Peyer's patch (tissue), 4 donors: ENCODE data around the gene NBAS. TPM values are rescaled to one million over a fixed set of nuclear protein-coding genes. Genes with fewer than 3 reads are reported as not detected.

Source experiments
- DNase-seq, 3 donors: peaks; one replicate each; pipeline ENCODE4 v3.0.0-alpha.2; 2017 to 2019
- H3K27ac ChIP-seq, 4 donors: fragments of 200-600 bp; sonication (generic); one replicate each; pipeline ENCODE4 v1.5.1; 2016 to 2019
- H3K27me3 ChIP-seq, 2 donors: fragments of 200-600 bp; sonication (generic); one replicate each; pipeline ENCODE4 v1.5.1; 2019
- H3K36me3 ChIP-seq, 3 donors: fragments of 200-600 bp; sonication (generic); one replicate each; pipeline ENCODE4 v1.5.1; 2016 to 2019
- H3K4me1 ChIP-seq, 4 donors: fragments of 200-600 bp; sonication (generic); one replicate each; pipeline ENCODE4 v1.5.1; 2016 to 2019
- H3K4me3 ChIP-seq, 4 donors: fragments of 200-600 bp; sonication (generic); 1 replicate in 3 of 4; 2 replicates in 1 of 4; pipeline ENCODE4 v1.5.1; 2016 to 2019; ENCODE audit warnings: mild to moderate bottlenecking in 1 of 4
- H3K9me3 ChIP-seq, 4 donors: fragments of 200-600 bp; sonication (generic); one replicate each; pipeline ENCODE4 v1.5.1; 2016 to 2019; ENCODE audit warnings: mild to moderate bottlenecking in 1 of 4
- POLR2A ChIP-seq, 2 donors: fragments of 450-650 bp; IDR thresholded peaks; one replicate each; pipeline ENCODE4 v1.5.1; 2017; ENCODE audit warnings: antibody characterized with exemption in 2 of 2, mild to moderate bottlenecking in 2 of 2, moderate library complexity in 2 of 2
- total RNA-seq, 4 donors: library from RNA; depleted of rRNA; stranded (reverse); fragments of >200 nt; gene quantifications; one replicate each; pipeline ENCODE4 v1.1.0, GENCODE V29; 2016
- TF ChIP-seq, protein P1 (sequence below), 6 experiments: fragments of 450-650 bp in 4 of 6; fragments of 200-600 bp in 2 of 6; sonication (generic) in 1 of 6; IDR thresholded peaks; one replicate each; pipeline ENCODE4 v1.5.1; 2017 to 2019; ENCODE audit warnings: antibody characterized with exemption in 6 of 6, mild to moderate bottlenecking in 3 of 6, moderate library complexity in 1 of 6

NBAS gene
- total RNA-seq, 4 donors from 2014 or later, result 43.2 to 70.2 (median 55.3) TPM

DNA sequence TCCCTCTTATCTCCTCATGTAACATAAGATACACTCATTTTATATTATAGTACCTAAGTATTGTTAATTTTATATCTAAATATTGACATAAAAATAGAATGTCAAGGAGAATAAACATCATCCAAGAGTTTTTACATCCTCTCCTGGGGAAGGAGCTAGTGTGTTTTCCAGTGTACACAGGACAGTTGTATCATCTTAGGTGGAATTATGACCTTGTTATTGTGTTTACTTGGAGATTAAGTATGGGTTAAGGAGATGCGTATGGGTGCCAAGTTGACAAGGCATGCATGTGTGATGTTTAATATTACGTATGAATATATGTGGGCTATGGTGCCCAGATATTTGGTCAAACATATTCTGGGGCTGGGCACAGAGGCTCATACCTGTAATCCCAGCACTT lies 19.3 kb upstream of the NBAS start:
- H3K27ac ChIP-seq, result no peak overlapping the region
- H3K36me3 ChIP-seq, result no peaks in the 10 kb centered on the region
- H3K4me3 ChIP-seq, result no peak overlapping the region
- H3K9me3 ChIP-seq, result no peaks in the 10 kb centered on the region
- TF ChIP-seq, protein P1, sequence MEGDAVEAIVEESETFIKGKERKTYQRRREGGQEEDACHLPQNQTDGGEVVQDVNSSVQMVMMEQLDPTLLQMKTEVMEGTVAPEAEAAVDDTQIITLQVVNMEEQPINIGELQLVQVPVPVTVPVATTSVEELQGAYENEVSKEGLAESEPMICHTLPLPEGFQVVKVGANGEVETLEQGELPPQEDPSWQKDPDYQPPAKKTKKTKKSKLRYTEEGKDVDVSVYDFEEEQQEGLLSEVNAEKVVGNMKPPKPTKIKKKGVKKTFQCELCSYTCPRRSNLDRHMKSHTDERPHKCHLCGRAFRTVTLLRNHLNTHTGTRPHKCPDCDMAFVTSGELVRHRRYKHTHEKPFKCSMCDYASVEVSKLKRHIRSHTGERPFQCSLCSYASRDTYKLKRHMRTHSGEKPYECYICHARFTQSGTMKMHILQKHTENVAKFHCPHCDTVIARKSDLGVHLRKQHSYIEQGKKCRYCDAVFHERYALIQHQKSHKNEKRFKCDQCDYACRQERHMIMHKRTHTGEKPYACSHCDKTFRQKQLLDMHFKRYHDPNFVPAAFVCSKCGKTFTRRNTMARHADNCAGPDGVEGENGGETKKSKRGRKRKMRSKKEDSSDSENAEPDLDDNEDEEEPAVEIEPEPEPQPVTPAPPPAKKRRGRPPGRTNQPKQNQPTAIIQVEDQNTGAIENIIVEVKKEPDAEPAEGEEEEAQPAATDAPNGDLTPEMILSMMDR (IDR thresholded peaks at IDR 0.05), result no peak
- TF ChIP-seq POLR2A (IDR thresholded peaks at IDR 0.05), result no peak
- no peak for DNase-seq
- H3K4me1 ChIP-seq, result no peaks in the 10 kb centered on the region
- no peaks in the 10 kb centered on the region for H3K27me3 ChIP-seq

DNA sequence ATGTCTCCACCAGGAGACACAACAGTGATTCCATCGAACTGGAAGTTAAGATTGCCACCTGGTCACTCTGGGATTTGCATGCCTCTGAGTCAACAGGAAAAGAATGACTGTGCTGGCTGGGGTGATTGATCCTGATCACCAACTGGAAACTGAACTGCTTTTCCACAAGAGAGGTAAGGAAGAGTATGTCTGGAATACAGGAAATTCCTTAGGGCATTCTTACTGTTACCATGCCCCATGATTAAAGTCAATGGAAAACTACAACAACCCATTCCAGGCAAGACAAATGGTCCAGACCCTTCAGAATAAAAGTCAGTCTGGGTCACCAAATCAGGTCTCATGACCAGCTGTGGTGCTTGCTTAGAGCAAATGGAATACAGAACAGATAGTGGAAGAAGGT lies 18.5 kb upstream of the NBAS start:
- DNase-seq, result no peak
- no peak for TF ChIP-seq POLR2A (IDR thresholded peaks at IDR 0.05)
- TF ChIP-seq, protein P1 (IDR thresholded peaks at IDR 0.05), result no peak

DNA sequence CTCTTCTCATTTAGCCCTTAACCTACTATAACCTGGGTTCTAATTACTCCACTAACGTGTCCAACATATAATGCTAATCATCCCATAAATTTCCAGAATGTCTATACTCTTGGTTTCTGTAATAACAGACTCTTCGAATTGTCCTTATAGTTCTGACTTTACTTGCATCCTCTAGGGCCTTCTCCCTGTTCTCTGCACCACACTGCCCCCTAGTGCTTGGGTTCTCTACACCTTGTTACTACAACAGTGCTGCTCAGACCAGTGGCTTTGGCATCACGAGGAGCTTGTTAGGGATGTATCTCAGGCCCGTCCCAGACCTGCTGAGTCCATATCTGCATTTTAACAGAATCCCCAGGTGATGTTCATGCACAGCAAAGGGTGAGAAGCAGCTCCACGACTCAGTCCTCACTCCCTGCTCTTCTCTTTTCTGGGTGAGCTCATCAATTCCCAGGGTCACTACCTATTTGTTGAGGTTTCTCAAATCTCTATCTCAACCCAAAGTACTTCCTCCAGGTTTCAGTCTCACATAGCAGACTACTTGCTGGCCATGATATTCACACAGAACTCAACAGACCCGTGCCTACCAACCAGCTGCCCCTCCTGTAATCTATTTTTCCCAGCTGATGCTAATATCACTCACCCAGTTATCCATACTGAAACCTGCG lies 16.1 kb upstream of the NBAS start:
- peak; percentile 79 to 96 (median 93) for DNase-seq
- Histone ChIP-seq H3K4me1 (no peaks in the 10 kb centered on the region), H3K27me3 (no peaks in the 10 kb centered on the region), H3K27ac (no peak overlapping the region), H3K9me3 (no peaks in the 10 kb centered on the region), H3K36me3 (no peaks in the 10 kb centered on the region), H3K4me3 (no peak overlapping the region)
- TF ChIP-seq POLR2A (IDR thresholded peaks at IDR 0.05), result no peak
- TF ChIP-seq, protein P1 (IDR thresholded peaks at IDR 0.05), result peak; percentile 33 to 82 (median 76)

More for the DNA sequence above, 18.5 kb upstream of the NBAS start:
- Histone ChIP-seq H3K4me1 (no peaks in the 10 kb centered on the region), H3K9me3 (no peaks in the 10 kb centered on the region), H3K36me3 (no peaks in the 10 kb centered on the region), H3K27ac (no peak overlapping the region), H3K27me3 (no peaks in the 10 kb centered on the region), H3K4me3 (no peak overlapping the region)

DNA sequence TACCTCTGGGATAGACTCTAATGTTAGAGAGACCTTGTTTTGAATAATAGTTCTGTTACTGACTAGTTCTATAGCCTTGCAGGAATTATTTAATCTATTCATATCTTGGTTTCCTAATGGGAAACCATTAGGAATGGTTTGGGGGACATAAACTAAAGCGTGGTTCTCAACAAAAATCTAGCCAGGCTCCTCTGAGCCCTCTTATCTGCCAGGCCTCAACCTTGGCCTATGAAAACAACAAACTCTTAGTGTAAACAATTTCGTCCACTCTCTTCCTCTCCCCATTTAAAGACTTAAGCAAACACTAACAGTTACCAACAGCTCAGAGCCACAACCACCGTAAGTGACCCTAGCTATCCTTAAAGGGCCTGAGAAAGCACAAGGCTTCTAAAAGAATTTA lies 10.6 kb upstream of the NBAS start:
- Histone ChIP-seq H3K27me3 (no peaks in the 10 kb centered on the region), H3K9me3 (no peaks in the 10 kb centered on the region), H3K4me3 (no peak overlapping the region), H3K27ac (no peak overlapping the region), H3K4me1 (no peaks in the 10 kb centered on the region), H3K36me3 (no peaks in the 10 kb centered on the region)
- DNase-seq, result no peak
- no peak for TF ChIP-seq POLR2A (IDR thresholded peaks at IDR 0.05)

DNA sequence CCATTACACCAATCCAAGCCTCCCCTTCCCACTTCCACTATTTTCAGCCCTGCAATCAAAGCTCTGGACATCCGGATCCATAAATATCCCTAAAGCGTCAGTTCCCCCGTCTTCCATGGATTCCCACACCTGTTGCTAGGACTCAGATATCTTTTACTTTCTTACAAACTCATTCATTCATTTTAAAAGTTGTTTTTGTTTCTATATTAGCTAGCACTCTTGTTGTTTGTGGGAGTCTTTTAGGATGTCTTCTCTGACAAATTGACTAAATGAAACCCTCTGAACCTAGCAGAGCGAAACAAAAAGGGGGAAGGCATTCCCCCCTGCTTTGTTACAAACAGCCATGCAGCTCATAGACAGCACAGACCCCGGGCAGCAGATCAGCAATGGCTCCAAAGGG lies 9.0 kb upstream of the NBAS start:
- Histone ChIP-seq H3K4me3 (no peak overlapping the region), H3K4me1 (no peaks in the 10 kb centered on the region), H3K27me3 (no peaks in the 10 kb centered on the region), H3K9me3 (no peaks in the 10 kb centered on the region), H3K36me3 (no peaks in the 10 kb centered on the region), H3K27ac (no peak overlapping the region)
- no peak for DNase-seq
- TF ChIP-seq, protein P1 (IDR thresholded peaks at IDR 0.05), result no peak
- no peak for TF ChIP-seq POLR2A (IDR thresholded peaks at IDR 0.05)

DNA sequence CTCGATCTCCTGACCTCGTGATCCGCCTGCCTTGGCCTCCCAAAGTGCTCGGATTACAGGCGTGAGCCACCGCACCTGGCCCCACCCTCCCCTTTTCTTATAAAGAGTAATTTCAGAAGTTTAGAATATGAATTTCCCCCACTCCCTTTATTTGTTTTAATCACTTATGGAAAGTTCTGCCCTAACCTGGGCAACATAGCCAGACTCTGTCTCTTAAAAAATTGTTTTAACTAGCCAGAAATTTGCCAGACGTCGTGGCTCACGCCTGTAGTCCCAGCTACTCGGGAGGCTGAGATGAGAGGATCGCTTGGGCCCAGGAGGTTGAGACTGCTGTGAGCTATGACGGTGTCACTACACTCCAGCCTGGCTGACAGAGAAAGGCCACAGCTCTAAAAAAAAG lies 7.7 kb upstream of the NBAS start:
- H3K27me3 ChIP-seq, result no peaks in the 10 kb centered on the region
- no peak for DNase-seq
- H3K4me1 ChIP-seq, result no peaks in the 10 kb centered on the region
- H3K36me3 ChIP-seq, result no peaks in the 10 kb centered on the region
- TF ChIP-seq POLR2A (IDR thresholded peaks at IDR 0.05), result no peak
- TF ChIP-seq, protein P1 (IDR thresholded peaks at IDR 0.05), result no peak
- no peak overlapping the region for H3K27ac ChIP-seq
- no peaks in the 10 kb centered on the region for H3K9me3 ChIP-seq
- H3K4me3 ChIP-seq, result no peak overlapping the region
